Caco-2 (cell line): Measurements from ENCODE around the gene SYT8. TPM values are rescaled to one million over a fixed set of nuclear protein-coding genes. Genes with fewer than 3 reads are reported as not detected.

Experiments
- BruUV-seq: library from RNA; stranded (reverse); fragments of 400-500 nt; replicated peaks from 2 replicates; lab custom pipeline; 2021; lab: Mats Ljungman, UMichigan
- CTCF ChIA-PET: fragments of 300-600 bp; sonication (Branson Sonifier 250); formaldehyde crosslinking; loops from one replicate; lab custom pipeline; 2022; ENCODE audit warnings: antibody characterized with exemption; lab: Charles Lee
- POLR2A ChIA-PET: fragments of 300-600 bp; sonication (Branson Sonifier 250); formaldehyde crosslinking; loops from one replicate; lab custom pipeline; 2022; ENCODE audit warnings: antibody characterized with exemption; lab: Charles Lee
- DNase-seq, 2 experiments: peaks; one replicate each; pipeline versions ENCODE4 v3.0.0 to v3.0.0-alpha.2; 2020 to 2022
- H3K27me3 ChIP-seq: replicated peaks from 2 replicates; pipeline ENCODE4 v1.6.0; 2011; ENCODE audit warnings: low read length; ENCODE audit not compliant: control insufficient read depth, insufficient read depth
- H3K36me3 ChIP-seq: 2 replicates; pipeline ENCODE4 v1.5.1; 2011; ENCODE audit warnings: low read length; ENCODE audit not compliant: control insufficient read depth, insufficient read depth
- H3K4me1 ChIP-seq: fragments of 250-450 bp; sonication (Bioruptor Pico); 2 replicates; pipeline ENCODE4 v1.5.1; 2020; ENCODE audit warnings: mild to moderate bottlenecking
- H3K4me3 ChIP-seq: 2 replicates; pipeline ENCODE4 v1.5.1; 2011; ENCODE audit warnings: low read depth, mild to moderate bottlenecking, control low read depth, low read length
- H3K9me3 ChIP-seq: fragments of 250-450 bp; sonication (Bioruptor Pico); 2 replicates; pipeline ENCODE4 v1.5.1; 2020; ENCODE audit warnings: mild to moderate bottlenecking, moderate library complexity
- H3K27ac Mint-ChIP-seq: one replicate; pipeline ENCODE4 v1.8.0; 2022; ENCODE audit warnings: mixed read lengths; ENCODE audit not compliant: unreplicated experiment
- H3K27me3 Mint-ChIP-seq: one replicate; pipeline ENCODE4 v1.8.0; 2022; ENCODE audit warnings: mixed read lengths; ENCODE audit not compliant: insufficient read depth, unreplicated experiment
- H3K36me3 Mint-ChIP-seq: one replicate; pipeline ENCODE4 v1.8.0; 2022; ENCODE audit warnings: mild to moderate bottlenecking, mixed read lengths; ENCODE audit not compliant: insufficient read depth, unreplicated experiment
- H3K4me1 Mint-ChIP-seq: one replicate; pipeline ENCODE4 v1.8.0; 2022; ENCODE audit warnings: low read depth, mixed read lengths; ENCODE audit not compliant: unreplicated experiment
- H3K4me3 Mint-ChIP-seq: one replicate; pipeline ENCODE4 v1.8.0; 2022; ENCODE audit warnings: mild to moderate bottlenecking, moderate library complexity, mixed read lengths; ENCODE audit not compliant: unreplicated experiment
- H3K9me3 Mint-ChIP-seq: one replicate; pipeline ENCODE4 v1.8.0; 2022; ENCODE audit warnings: mixed read lengths; ENCODE audit not compliant: unreplicated experiment
- CTCF ChIP-seq, 2 experiments: fragments of 200-600 bp in 1 of 2; IDR thresholded peaks; 1 replicate in 1 of 2; 2 replicates in 1 of 2; pipeline versions ENCODE4 v1.5.1 to v1.8.0; 2011 to 2022; ENCODE audit warnings: antibody characterized with exemption in 1 of 2, control low read depth in 1 of 2, inconsistent platforms in 1 of 2, low read depth in 1 of 2, low read length in 1 of 2, mild to moderate bottlenecking in 1 of 2, moderate library complexity in 1 of 2; ENCODE audit not compliant: insufficient read depth in 1 of 2, severe bottlenecking in 1 of 2, unreplicated experiment in 1 of 2
- intact Hi-C: fragments of 100-400 bp; cut with micrococcal nuclease; formaldehyde crosslinking; loops from one replicate; pipeline ENCODE4 v1.10.0; 2022; ENCODE audit not compliant: unreplicated experiment
- total RNA-seq: library from RNA; stranded (reverse); gene quantifications from 2 replicates; pipeline ENCODE4 v1.2.3, GENCODE V29; 2022

Gene SYT8
- total RNA-seq, 1 experiment from 2014 or later, result 14.9 TPM

GRCh38 chr11:1827931-1828330, 6.9 kb upstream of the SYT8 start:
- H3K27ac Mint-ChIP-seq, result peak overlapping the region; percentile 87
- ChIA-PET POLR2A (interaction anchor here (0.6 kb wide), 1 partner anchor 64 kb away, joined by 6 read pairs; no protein-coding TSS in a partner anchor), CTCF (interaction anchor here (1.9 kb wide), 1 partner anchor 323 kb away, joined by 10 read pairs; no protein-coding TSS in a partner anchor)
- Histone ChIP-seq H3K27me3 (no peaks in the 10 kb centered on the region), H3K4me1 (peaks cover 73% of the 10 kb centered on the region), H3K9me3 (no peaks in the 10 kb centered on the region), H3K36me3 (no peaks in the 10 kb centered on the region), H3K4me3 (no peak overlapping the region)
- intact Hi-C loops, result loop anchor here (5.0 kb wide), 1 partner anchor 54 kb away; no protein-coding TSS in a partner anchor
- no peak for TF ChIP-seq CTCF (IDR thresholded peaks at IDR 0.05; ENCODE audit: insufficient read depth in 1 of 2, low read depth in 1 of 2, low read length in 1 of 2, severe bottlenecking in 1 of 2, unreplicated experiment in 1 of 2)
- DNase-seq, result no peak
- H3K36me3 Mint-ChIP-seq, result peaks cover 14% of the 10 kb centered on the region
- peaks cover 40% of the 10 kb centered on the region for H3K4me1 Mint-ChIP-seq
- no peaks in the 10 kb centered on the region for H3K27me3 Mint-ChIP-seq
- no TSS peak for BruUV-seq
- H3K4me3 Mint-ChIP-seq, result no peak overlapping the region
- no peaks in the 10 kb centered on the region for H3K9me3 Mint-ChIP-seq

- Histone ChIP-seq H3K27me3 (no peaks in the 10 kb centered on the region), H3K4me1 (peaks cover 79% of the 10 kb centered on the region), H3K9me3 (no peaks in the 10 kb centered on the region), H3K36me3 (no peaks in the 10 kb centered on the region), H3K4me3 (no peak overlapping the region)
- BruUV-seq, result no TSS peak
- Mint-ChIP-seq H3K27me3 (no peaks in the 10 kb centered on the region), H3K27ac (peak overlapping the region; percentile 87), H3K9me3 (no peaks in the 10 kb centered on the region), H3K36me3 (peaks cover 18% of the 10 kb centered on the region), H3K4me3 (no peak overlapping the region), H3K4me1 (peaks cover 46% of the 10 kb centered on the region)
- no peak for DNase-seq
- TF ChIP-seq CTCF (IDR thresholded peaks at IDR 0.05; ENCODE audit: insufficient read depth in 1 of 2, low read depth in 1 of 2, low read length in 1 of 2, severe bottlenecking in 1 of 2, unreplicated experiment in 1 of 2), result no peak
- CTCF ChIA-PET, result interaction anchor here (0.6 to 1.9 kb wide), 2 partner anchors 11 to 323 kb away, joined by 3 to 10 read pairs; no protein-coding TSS in a partner anchor
- POLR2A ChIA-PET, result interaction anchor here (0.6 kb wide), 1 partner anchor 64 kb away, joined by 6 read pairs; no protein-coding TSS in a partner anchor
- intact Hi-C loops, result loop anchor here (5.0 kb wide), 1 partner anchor 54 kb away; no protein-coding TSS in a partner anchor
Observed at GRCh38 chr11:1828542-1828941, 6.2 kb upstream of the SYT8 start.

- ChIA-PET POLR2A (interaction anchor here (0.7 kb wide), 1 partner anchor 159 kb away, joined by 3 read pairs; no protein-coding TSS in a partner anchor), CTCF (interaction anchor here (0.6 to 5.2 kb wide), 3 partner anchors 10 to 322 kb away, joined by 3 to 67 read pairs (median 10); no protein-coding TSS in a partner anchor)
- Mint-ChIP-seq H3K27me3 (no peaks in the 10 kb centered on the region), H3K4me1 (peaks cover 47% of the 10 kb centered on the region), H3K9me3 (no peaks in the 10 kb centered on the region), H3K27ac (peak overlapping the region; percentile 87), H3K4me3 (no peak overlapping the region), H3K36me3 (peaks cover 25% of the 10 kb centered on the region)
- no peak for DNase-seq
- H3K9me3 ChIP-seq, result no peaks in the 10 kb centered on the region
- TF ChIP-seq CTCF (IDR thresholded peaks at IDR 0.05; ENCODE audit: insufficient read depth in 1 of 2, low read depth in 1 of 2, low read length in 1 of 2, severe bottlenecking in 1 of 2, unreplicated experiment in 1 of 2), result no peak
- no peaks in the 10 kb centered on the region for H3K27me3 ChIP-seq
- H3K4me3 ChIP-seq, result no peak overlapping the region
- H3K4me1 ChIP-seq, result peaks cover 84% of the 10 kb centered on the region
- intact Hi-C loops, result loop anchor here (5.0 kb wide), 1 partner anchor 53 kb away; no protein-coding TSS in a partner anchor
- no TSS peak for BruUV-seq
- H3K36me3 ChIP-seq, result no peaks in the 10 kb centered on the region
Observed at GRCh38 chr11:1829039-1829820, 5.6 kb upstream of the SYT8 start.
